NCI-H146 treated with DMSO at 0.1 percent for 48 hours (cell line): Measurements from ENCODE around the gene DMWD.

Source experiments
- DNase-seq: peaks from one replicate; lab custom pipeline; 2025; ENCODE audit not compliant: unreplicated experiment; lab: John Stamatoyannopoulos, UW

Gene DMWD, protein sequence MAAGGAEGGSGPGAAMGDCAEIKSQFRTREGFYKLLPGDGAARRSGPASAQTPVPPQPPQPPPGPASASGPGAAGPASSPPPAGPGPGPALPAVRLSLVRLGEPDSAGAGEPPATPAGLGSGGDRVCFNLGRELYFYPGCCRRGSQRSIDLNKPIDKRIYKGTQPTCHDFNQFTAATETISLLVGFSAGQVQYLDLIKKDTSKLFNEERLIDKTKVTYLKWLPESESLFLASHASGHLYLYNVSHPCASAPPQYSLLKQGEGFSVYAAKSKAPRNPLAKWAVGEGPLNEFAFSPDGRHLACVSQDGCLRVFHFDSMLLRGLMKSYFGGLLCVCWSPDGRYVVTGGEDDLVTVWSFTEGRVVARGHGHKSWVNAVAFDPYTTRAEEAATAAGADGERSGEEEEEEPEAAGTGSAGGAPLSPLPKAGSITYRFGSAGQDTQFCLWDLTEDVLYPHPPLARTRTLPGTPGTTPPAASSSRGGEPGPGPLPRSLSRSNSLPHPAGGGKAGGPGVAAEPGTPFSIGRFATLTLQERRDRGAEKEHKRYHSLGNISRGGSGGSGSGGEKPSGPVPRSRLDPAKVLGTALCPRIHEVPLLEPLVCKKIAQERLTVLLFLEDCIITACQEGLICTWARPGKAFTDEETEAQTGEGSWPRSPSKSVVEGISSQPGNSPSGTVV

DNA sequence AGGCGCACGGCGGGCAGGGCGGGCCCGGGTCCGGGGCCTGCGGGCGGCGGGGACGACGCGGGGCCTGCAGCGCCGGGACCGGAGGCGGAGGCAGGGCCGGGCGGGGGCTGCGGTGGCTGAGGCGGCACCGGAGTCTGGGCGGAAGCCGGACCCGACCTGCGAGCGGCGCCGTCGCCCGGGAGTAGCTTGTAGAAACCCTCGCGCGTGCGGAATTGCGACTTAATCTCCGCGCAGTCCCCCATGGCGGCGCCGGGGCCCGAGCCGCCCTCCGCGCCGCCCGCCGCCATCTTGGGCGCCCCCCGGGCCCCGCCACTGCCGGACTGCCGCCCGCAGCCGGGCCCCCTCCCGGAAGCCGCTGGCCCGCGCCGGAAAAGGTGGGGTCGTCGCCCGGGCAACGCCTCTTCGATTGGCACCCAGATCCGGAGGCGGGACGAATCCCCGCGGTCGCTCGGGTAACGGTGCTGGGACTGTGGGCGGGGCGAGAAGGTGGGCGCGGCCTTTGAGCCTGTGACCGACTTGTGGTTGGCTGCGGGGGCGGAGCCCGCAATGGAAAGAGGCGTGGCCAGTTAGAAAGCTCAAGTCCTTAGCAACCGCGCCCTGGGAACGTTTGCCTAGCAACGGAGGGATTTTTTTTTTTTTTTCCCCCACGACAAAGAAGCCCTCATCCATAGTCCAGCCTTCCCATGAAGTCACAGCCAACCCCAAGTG is at the start of gene DMWD:
TSS of gene DMWD (minus strand) at position 376 of the 708 bp plus-strand sequence. CDS start at position 287, 89 bp downstream.
- DNase-seq: peak; percentile 98

- no peak for DNase-seq
These were observed 49.6 kb upstream of the DMWD start for GRCh38 chr19:45842198-45842597.

DNA sequence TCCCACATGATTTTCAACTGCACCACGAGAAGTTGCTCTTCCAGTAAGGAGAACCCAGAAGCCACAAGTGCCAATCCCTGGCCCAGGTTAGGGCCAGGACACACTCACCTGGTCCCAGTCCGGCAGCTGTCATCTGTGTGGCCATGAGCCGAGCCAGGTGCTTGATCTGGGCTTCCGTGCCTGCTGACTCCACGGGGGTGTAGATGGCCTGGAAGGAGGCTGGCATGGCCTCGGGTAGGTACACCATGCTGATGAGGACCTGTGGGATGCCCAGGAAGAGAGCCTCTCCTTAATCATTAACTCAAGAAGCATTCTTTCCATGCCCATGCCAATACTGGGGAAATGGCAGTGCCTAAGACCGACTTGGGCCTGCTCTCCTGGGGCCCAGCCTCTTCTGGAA is 42.3 kb upstream of the DMWD start:
- DNase-seq: no peak

DNA sequence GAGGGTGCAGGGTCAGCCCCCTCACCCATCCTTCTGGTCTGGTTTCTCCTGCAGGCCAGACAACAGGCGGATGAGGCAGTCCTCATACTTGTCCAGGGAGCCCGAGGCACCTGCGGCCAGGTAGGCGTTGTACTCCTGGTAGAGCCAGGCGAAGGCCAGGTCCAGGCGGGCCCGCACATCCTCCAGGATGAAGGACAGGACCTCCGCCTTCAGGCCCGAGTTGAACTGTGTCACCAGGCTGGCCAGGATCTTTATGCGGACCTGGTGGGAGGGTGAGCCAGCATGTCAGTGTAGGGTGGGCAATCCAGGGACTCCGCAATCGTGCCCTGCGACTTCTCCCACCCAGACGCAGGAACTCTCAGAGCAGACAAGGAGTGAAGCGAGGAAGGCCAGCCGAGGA is 36.3 kb upstream of the DMWD start:
- DNase-seq: no peak

- DNase-seq: no peak
These were observed 35.9 kb upstream of the DMWD start for GRCh38 chr19:45828523-45828922.

DNA sequence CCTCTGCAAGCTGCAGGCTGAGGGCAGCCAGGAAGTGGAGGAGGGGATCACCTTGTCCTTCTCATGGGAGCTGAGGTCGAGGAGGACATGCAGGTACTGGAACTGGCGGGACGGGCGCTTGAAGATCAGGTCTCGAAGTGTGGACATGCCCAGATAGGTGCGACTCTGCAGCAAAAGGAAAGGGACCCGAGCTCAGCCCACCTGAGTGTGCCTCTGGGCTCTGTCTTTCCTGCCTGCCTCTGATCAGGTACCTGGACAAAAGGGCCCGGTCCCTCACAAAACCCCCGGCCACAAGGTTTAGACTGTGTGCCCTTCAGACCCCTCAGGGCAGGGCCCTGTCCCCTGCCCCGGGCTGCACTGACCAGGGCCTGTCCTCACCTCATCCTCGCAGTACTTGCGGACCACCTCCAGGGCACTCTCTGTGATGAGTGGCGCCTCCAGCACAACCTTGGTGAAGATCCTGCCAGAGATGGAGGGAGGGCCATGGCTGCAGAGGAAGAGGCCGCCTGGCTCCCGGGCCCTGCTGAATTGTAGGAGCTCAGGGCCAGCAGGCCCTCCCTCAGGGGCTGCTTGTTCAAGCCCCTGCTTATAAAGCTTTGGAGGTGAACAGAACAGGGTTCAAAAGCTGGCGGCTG is 34.9 kb upstream of the DMWD start:
- DNase-seq: no peak

- no peak for DNase-seq
These were observed 34.3 kb upstream of the DMWD start for GRCh38 chr19:45826934-45827333.

DNA sequence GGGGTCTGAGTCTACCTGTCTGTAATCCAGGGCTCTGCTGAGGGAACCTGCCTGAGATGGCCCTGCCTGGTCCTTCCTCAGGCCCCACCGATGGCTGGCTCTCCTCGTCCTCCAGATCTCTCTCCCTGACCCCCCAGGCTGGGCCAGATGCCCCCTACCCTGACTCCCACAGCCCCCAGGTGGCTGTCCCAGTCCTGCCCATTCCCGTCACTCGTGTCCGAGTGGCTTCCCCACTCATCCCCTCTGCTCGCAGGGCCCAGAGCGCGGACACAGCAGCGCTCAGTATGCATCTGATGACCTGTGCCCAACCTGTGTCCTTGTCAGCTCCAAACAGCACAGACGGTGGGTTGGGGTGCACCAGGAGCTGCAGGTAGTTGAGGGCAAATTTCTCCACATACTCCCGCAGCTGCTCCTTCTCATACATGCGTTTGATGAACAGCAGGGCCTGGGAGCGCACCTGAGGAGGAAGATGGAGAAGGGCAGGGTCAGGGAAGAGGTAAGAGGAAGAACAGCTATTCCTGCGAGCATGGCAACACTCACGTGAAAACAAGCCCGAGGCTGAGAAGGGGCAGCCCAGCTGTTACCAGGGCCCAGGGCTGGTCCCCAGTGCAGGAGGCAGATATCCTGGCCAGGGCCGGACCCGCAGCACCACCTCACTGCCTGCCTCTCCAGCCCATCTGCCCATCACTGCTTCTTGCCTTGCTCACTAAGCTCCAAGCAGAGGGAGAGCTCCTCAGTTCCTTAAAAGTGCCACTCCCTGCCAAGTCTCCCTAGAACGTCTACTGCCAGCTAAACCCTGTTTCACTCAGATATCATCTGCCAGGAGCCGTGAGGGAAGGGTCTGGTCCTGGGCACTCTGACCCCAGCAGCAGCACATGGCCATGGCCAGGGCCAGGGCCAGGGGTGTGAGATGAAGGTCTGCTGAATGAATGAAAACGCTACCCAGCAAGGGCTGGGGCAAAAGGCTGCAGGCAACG is 33.6 kb upstream of the DMWD start:
- DNase-seq: no peak

- DNase-seq: no peak
These were observed 32.6 kb upstream of the DMWD start for GRCh38 chr19:45825263-45825605.

- no peak for DNase-seq
These were observed 32.1 kb upstream of the DMWD start for GRCh38 chr19:45824531-45825262.

- DNase-seq: no peak
These were observed 31.4 kb upstream of the DMWD start for GRCh38 chr19:45824041-45824471.

- DNase-seq: no peak
These were observed 30.5 kb upstream of the DMWD start for GRCh38 chr19:45823182-45823581.

GRCh38 chr19:45822716-45823115 is 30.1 kb upstream of the DMWD start:
- no peak for DNase-seq

DNA sequence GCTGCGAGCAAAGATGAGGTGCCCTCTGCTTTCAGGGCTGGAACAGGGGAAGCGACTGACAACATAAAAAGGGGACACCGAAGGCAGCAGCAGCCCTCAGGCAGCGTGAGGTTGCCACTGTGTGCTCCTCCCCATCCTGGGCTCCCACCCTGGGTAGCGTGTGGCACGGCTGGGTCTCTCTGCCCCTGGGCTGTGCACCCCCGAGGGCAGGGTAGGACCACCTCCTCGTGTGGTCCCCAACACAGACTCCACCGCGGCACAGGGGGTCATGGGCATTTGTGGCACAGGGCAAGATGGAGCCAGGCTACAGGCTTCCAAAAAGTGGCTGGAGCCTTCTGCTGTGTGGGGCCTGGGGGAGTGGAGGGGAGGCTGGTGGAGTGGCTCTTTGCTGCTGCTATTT is 28.9 kb upstream of the DMWD start:
- DNase-seq: no peak

DNA sequence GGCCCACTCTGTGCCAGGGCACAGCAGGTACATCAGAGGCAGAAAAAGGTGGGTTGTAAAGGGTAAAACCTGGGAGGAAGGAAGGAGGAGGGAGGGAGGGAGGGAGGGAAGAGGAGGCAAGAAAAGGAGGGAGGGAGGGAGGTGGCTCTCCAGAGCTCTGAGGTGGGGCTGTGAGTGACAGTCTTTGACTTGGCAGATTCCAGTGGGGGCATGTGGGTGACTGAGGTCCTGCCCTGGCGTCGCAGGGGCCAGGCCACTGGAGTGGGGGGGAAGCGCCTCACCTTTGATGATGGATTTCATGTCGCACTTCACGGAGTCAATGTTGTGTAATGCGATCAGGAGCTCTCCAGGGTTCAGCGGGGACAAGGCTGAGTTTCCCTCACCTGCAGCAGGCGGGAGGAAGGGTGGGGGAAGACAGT is 28.5 kb upstream of the DMWD start:
- DNase-seq: no peak

- no peak for DNase-seq
These were observed 27.9 kb upstream of the DMWD start for GRCh38 chr19:45820413-45821102.

DNA sequence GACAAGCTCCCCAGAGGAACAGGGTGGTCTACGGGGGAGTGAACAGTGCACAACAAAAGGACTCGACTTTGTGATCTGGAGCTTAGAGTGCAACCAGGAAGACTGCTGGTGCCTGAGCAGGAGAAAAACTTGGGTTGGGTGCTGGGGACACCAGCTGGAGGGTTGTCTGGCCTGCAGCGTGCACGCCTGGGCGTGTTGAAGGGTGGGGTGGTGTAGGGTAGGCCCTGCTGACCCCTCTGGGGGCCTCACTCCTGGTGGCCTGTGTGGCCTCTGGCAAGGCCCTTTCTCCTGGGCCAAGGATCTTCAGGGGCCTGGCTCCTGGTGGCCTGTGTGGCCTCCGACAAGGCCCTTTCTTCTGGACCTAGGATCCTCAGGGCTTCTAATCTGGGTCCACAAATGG is 27.1 kb upstream of the DMWD start:
- DNase-seq: no peak

- DNase-seq: no peak
These were observed 25.2 kb upstream of the DMWD start for GRCh38 chr19:45817725-45818301.
